HG02588 (cell line): ENCODE results near the gene MRPS23.
"Not testable (repeated sequence)": the region's sequence is repeated elsewhere in the genome, so short reads cannot be mapped to it uniquely, and the experiment has no call there.

Experiments used
- ATAC-seq: cut with Tn5 transposase; IDR thresholded peaks from one replicate; pipeline ENCODE4 v1.9.1; 2021; ENCODE audit warnings: mild to moderate bottlenecking, moderate library complexity; ENCODE audit not compliant: unreplicated experiment

Gene MRPS23

DNA sequence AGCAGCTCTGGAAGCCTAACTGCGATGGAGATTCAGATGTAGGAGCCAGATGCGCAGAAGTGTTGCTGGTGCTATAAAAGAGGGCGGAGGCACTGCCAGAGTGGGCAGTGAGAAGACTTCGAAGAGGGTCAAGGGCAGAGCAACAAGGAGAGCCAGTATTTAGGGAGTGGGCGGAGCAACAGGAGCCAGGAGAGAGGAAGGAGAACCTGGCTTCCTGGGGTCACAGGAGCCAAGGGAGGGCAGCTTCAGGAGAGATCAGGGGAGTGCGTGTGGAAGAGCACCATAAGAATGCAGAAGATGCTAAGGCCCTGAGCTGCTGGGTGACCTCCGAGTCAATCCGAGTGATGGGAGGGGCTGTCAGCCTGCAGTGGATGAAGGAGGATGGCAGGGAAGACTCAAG is 14.4 kb upstream of the MRPS23 start:
- ATAC-seq = no peak

DNA sequence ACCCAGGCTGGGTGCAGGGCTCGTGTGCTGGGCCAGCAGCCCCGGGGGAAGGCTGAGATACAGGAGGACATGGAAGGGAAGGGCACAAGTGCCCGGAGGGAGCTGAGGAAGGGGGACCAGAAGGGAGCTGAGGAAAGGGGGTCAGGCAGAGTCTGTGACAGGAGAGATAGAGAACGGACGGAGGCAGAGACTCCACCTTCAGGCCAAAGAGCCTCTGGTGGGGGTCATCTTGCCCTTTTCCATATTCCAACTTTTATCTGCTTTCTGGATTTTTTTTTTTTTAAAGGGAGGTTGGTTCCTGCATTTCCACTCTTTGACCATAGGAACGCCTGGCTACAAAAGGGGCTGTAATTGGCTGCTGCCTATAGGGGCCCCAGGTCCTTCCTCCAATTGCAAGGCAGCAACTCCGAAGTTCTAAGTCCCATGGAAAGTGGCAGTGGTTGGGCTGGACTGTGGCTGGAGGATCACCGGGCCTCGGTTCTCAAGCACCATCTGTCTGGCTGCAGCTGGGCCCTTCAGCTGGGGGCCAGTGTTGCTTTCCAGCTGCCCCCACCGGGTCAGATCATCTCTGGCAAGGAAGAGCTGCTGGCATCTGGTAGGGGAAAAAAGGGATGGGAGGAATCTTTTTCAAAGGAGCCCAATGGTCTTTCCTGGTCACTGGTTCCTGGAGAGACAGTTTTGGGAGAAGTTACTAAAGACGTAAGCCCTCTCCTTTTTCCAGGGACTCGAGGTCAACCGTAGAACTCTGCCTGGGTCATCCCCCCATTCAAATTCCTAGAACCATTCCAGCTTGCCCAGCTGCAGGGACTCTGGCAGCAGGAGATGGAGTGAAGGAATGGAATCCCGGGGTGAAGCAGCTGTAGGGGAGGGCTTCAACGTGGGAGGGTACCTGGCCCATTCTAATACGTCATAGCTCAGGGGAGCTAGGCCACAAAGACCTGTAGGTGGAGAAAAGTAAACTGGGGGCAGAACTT is 13.1 kb upstream of the MRPS23 start:
- ATAC-seq = no peak

DNA sequence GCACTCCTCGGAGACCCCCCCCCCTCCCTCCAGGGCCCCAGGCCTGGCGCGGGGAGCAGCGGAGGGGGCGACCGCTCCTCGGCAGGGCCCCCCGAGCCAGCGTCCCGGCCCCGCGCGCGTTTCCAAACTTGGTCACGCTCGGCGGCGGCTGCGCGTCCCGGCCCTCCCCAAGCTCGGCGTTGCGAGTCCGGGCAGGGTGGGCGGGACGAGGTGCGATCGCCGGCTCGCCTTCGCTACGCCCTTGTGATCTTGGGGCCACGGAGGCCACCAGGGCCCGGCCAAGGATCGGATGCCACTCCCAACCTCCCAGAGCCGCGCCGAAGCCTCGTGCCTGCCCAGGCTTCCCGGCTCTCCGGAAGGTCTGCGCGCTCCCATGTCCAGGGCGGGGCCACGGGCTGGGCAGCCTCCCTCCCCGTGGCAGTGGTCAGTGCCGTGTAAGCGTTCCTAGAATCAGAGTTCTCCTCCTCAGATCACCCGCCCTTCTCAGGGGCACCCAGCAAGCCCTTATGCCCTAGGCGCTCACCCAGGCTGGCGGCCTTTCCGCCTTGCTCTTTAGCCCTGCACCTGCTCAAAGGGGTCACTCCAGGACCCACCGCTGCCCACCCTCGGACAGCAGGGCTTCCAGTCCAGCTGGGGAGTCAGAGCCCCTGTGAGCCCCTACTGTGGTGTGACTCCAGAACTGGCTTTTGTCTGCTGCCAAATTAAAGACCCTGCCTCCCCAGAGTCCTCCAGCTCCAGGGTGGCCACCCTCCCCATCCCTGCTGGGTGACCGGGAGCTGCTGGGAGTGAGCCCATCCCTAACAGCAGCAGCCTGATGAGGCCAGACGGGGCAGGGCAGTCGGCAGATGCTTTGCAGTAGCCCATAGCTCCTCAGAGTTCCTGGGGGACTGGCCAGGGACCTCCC is 12.2 kb upstream of the MRPS23 start:
- no peak for ATAC-seq

DNA sequence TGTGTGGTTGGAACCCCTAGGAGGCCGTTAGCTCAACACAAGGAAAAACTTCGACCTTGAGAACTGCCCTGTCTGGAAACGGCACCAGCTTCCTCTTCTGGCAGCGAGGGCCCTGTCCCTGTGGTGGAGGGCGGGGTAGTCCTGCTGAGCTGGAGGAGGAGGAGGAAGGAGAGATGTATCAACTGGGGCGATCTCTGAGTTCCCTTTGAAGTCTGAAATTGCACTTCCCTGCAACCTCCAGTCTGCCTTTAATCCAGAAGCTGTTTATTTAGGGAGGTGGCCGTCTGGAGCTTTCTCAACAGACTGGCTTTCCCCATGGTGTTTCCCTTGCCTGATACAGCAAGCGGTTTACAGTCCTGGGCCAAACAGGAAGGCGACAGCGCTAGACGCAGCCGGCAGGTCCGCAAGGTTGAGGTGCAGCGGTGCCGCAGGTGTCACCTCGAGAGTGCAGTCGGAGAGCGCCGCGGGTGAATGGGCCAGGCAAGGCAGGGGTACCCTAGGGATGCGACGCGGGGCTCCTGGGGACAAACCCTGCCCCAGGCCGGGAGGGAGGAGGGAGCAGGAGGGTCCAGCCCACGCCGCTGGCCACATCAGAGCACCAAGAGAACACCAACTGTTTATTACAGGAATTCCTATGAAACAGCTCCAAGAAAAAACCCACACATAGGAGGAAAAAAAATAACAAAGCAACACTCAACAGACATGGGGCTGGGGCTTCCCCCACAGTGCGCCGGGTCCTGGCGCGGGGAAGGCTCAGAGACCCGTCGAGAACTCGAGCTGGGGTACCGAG is 11.4 kb upstream of the MRPS23 start:
- ATAC-seq = no peak

- ATAC-seq = no peak
Measured at GRCh38 chr17:57860414-57860999, 10.7 kb upstream of the MRPS23 start.

GRCh38 chr17:57859601-57860413 is 10.0 kb upstream of the MRPS23 start:
- no peak for ATAC-seq

GRCh38 chr17:57858838-57859237 is 9.0 kb upstream of the MRPS23 start:
- no peak for ATAC-seq

DNA sequence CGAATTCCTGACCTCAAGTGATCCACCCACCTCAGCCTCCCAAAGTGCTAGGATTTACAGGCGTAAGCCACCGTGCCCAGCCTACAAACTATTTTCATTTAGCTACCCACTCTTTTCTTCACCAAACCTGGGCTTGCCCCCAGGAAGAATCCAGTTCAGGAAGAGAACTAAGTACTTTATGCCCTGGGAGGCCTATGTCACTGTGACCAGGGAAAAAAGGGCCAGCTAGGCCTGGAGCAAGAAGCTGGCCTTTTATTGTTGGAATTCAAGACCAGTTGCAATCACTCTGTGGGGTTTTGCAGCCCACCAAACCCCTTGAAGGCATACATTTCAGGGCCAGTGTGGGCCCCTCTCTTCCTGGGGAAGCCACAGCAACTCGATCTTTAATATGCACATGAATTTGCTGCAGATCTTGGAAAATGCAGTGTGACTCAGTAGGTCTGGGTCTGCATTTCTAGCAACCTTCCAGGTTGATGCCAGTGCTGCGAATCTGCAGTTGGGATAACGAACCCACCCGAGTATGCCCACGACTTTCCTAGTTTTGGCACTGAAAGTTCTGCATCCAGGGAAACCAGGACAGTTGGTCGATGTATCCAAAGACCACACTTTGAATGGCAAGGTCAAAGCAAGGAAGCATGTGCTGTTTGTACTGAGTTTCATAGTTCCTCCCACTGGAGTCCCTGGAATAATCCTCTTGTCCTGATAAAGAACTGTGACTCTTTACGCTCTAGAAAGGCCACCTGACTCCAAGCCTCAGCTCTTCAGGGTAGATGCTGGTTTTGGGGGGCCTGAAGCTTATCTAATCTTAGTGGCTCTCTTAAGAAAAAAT is 7.2 kb upstream of the MRPS23 start:
- no peak for ATAC-seq

DNA sequence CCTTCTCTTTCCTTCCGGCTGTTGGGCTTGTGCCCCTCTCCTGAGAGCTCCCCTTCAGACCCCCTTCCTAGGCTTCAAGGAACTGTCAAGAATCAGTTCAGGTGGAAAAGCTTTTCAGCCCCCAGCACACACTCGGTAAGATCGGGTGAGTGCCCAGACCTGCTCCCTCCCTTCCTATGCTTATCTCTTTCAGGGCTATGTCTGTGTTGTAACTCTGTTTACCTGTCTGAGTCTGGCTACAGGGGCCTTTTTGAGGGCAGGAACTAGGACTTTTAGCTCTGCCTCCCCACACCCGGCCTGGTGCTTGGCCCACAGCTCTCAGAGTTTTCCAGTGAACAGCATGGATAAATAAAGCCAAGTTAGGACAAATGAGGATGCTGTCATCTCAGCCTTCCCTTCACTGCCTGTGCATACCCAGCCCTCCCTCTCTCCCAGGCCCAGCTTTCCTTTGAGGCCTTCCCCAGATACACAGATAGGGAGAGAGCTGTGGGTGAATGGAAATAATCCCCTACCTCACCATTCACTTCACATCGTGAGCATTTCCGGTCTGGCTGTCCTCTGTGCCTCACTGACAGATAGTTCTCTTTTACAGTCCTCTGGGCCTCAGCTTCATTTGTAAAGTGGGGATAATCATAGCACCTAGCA is 5.7 kb upstream of the MRPS23 start:
- ATAC-seq = no peak

DNA sequence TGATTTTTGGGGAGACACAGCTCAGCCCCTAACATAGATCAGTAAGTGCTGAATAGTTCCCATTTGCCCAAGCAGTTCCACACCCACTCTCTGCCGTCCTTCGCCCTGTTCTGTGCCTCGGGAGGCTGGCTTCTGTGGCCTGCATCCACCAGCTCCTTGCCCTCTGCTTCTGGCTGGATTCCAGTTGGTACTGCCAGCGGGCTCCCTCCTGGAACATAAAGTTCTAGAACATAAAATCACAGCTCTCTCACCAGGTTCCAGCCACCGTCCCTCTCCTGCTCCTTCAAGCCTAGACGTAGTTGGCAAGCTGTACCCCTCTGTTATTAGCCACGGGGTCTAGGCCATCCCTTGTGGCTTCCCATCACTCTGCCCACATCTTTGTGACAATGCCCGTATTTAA is 3.9 kb upstream of the MRPS23 start:
- ATAC-seq = no peak

GRCh38 chr17:57852955-57853328 is 3.1 kb upstream of the MRPS23 start:
- ATAC-seq = no peak

DNA sequence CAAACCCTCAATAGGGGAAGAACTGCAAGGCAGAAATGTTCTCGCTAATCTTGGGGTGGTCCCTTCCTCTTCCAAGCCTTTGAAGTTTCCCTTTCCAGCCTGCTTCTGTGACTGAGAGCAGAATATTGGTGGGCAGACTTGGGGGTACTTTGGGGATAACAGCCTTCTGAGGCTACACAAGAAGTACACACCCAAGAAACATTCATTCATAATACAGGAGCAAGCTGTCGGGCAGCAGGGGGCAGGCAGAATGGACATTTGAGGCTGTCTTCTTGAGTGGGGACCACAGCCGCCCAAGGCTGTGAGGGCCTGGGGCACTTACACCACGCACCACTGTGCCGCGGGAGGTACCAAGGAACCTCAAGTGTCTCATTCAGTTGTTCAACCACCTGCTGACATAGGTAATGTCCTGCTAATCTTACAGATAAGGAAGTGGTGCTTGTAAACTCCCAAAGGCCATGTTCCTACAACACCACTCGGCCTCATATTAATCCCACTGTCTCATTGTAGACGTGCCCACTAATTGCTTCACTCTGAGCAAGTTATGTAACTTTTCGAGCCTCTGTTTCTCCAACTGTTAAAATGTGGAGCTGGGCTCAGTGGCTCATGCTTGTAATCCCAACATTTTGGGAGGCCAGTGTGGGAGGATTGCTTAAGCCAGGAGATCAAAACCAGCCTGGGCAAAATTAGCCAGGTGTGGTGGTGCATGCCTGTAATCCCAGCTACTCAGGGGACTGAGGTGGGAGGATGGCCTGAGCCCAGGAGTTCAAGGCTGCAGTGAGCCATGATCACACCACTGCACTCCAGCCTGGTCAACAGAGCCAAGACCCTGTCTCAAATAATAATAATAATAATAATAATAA is 2.5 kb upstream of the MRPS23 start:
- ATAC-seq = no peak

- ATAC-seq = no peak
Measured at GRCh38 chr17:57849163-57849873, 526 bp downstream of the MRPS23 start.

- ATAC-seq = not testable (repeated sequence)
Measured at GRCh38 chr17:57846056-57846945, 3.5 kb downstream of the MRPS23 start.

- no peak for ATAC-seq
Measured at GRCh38 chr17:57842280-57842679, 7.6 kb downstream of the MRPS23 start.

DNA sequence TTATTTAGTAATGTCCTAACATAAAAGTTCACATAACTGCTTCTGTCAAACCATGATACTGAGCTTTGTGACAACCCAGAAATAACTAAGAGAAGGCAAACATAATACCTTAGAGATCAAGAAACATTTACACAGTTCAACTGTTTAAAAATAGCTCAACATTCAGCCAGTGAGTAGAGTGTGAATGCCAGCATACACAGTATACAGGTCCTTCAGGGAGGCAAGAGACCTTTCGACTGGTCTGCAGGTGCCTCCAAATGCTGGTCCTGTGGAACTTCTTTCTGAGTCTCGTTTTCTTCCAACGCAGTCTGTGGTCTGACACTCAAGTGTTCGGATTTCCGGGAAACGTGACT is 10.3 kb downstream of the MRPS23 start:
- ATAC-seq = no peak
